Kidney epithelial cell (primary cell): ENCODE data around the gene EPC2. TPM values are rescaled to one million over a fixed set of nuclear protein-coding genes. Genes with fewer than 3 reads are reported as not detected.
"Not testable (repeated sequence)": the region's sequence is repeated elsewhere in the genome, so short reads cannot be mapped to it uniquely, and the experiment has no call there.

Source experiments
- DNase-seq: peaks from one replicate; pipeline ENCODE4 v3.0.0-alpha.2; 2010; ENCODE audit warnings: low read depth
- H3K27me3 ChIP-seq: 2 replicates; pipeline ENCODE4 v1.6.0; 2011; ENCODE audit warnings: low read length; ENCODE audit not compliant: control insufficient read depth, insufficient read depth
- H3K36me3 ChIP-seq: 2 replicates; pipeline ENCODE4 v1.5.1; 2011; ENCODE audit warnings: low read length; ENCODE audit not compliant: control insufficient read depth, insufficient read depth
- H3K4me3 ChIP-seq: 2 replicates; pipeline ENCODE4 v1.5.1; 2011; ENCODE audit warnings: low read depth, mild to moderate bottlenecking, control low read depth, low read length
- total RNA-seq: library from RNA; depleted of rRNA; stranded (reverse); fragments of >200 nt; gene quantifications from 2 replicates; pipeline ENCODE4 v1.2.3, GENCODE V29; 2015
- TF ChIP-seq, protein P1 (sequence below): IDR thresholded peaks from 2 replicates; pipeline ENCODE4 v1.5.1; 2011; ENCODE audit warnings: mild to moderate bottlenecking, moderate library complexity, low read length, control low read depth, inconsistent platforms; ENCODE audit not compliant: insufficient read depth, poor library complexity, severe bottlenecking

The EPC2 gene
- total RNA-seq, 1 donor from 2014 or later: 20.1 TPM

DNA sequence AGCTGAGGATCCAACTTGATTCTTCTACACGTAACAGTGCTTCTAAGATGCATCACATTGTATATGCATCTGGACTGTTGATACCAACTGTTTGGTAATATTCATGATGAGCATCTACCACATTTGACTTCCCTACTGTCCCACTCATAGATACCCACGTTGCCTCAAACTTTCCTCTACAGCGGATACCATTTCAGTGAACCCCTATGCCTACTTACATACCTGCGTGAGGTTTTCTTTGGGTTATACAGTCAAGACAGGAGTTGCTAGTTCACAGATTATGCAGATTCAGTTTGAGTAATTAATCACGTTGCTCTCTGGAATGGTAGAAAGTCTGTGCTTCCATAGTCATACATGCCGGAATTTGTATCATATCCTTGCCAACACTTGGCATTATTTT, 40.0 kb downstream of the EPC2 start:
- TF ChIP-seq, protein P1, sequence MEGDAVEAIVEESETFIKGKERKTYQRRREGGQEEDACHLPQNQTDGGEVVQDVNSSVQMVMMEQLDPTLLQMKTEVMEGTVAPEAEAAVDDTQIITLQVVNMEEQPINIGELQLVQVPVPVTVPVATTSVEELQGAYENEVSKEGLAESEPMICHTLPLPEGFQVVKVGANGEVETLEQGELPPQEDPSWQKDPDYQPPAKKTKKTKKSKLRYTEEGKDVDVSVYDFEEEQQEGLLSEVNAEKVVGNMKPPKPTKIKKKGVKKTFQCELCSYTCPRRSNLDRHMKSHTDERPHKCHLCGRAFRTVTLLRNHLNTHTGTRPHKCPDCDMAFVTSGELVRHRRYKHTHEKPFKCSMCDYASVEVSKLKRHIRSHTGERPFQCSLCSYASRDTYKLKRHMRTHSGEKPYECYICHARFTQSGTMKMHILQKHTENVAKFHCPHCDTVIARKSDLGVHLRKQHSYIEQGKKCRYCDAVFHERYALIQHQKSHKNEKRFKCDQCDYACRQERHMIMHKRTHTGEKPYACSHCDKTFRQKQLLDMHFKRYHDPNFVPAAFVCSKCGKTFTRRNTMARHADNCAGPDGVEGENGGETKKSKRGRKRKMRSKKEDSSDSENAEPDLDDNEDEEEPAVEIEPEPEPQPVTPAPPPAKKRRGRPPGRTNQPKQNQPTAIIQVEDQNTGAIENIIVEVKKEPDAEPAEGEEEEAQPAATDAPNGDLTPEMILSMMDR: no peak
- no peak for DNase-seq
- H3K27me3 ChIP-seq: no peaks in the 10 kb centered on the region
- no peak overlapping the region for H3K4me3 ChIP-seq
- no peaks in the 10 kb centered on the region for H3K36me3 ChIP-seq

DNA sequence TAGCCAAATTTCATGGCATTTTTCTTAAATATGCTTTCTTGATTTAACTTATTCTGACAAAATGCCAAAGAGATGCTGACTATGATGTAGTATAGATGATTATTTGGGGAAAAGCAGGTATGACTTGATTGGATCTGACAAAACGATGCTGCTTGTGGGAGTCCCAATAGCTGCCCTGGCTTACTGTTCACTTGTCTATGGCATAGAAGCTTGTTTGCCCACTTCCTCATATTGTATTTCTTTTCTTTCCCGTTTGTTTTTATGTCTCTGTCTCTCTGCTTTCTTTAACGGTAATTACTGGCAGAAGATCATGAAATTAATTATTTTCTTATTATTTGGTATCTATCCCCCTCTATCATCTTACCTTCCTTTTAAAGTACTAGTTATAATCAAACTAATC, 43.0 kb downstream of the EPC2 start:
- TF ChIP-seq, protein P1: no peak
- no peak overlapping the region for H3K4me3 ChIP-seq
- DNase-seq: no peak
- no peaks in the 10 kb centered on the region for H3K27me3 ChIP-seq
- H3K36me3 ChIP-seq: no peaks in the 10 kb centered on the region

DNA sequence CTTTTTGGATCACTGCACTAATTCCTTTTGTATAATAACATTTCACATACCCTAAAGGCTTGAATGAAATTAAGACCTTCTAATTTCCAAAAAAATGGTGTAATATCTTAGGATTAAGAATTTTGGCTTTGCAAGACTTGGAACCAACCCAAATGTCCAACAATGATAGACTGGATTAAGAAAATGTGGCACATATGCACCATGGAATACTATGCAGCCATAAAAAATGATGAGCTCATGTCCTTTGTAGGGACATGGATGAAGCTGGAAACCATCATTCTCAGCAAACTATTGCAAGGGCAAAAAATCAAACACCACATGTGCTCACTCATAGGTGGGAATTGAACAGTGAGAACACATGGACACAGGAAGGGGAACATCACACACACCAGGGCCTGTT, 43.5 kb downstream of the EPC2 start:
- not testable (repeated sequence) for DNase-seq, H3K36me3 ChIP-seq, H3K4me3 ChIP-seq, H3K27me3 ChIP-seq

DNA sequence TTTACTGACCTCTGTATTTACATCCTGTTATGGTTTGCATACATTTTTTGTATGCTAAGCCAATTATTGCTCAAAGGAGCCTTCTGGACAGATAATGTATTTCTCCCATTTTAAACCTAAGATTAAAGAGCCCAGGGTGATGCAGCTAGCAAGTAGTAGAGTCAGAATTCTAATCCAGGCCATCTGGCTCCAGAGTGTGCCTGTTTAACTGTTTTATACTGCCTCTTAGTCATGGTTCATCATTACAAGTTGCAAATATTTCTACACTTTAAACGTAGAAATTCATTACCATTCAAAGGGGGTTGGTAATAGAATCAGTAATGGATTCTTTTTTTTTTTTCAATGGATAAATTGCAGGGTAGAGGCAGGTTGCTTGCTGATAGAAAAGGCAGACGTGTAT, 52.4 kb downstream of the EPC2 start:
- no peaks in the 10 kb centered on the region for H3K27me3 ChIP-seq
- no peak overlapping the region for H3K4me3 ChIP-seq
- DNase-seq: no peak
- no peaks in the 10 kb centered on the region for H3K36me3 ChIP-seq
- TF ChIP-seq, protein P1: no peak

DNA sequence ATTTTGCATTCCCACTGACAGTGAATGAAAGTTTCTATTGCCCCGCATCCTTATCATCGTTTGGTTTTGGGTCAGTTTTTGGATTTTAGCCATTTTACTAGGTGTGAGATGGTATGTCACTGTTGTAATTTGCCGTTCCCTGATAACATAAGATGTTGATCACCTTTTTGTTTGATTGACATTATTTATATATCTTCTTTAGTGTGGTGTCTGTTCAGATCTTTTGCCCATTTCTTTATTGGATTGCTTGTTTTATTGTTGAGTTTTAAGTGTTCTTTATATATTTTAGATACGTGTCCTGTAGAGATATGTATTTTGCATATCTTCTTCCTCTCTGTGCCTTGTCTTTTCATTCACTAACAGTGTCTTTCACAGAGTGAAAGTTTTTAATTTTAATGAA, 55.3 kb downstream of the EPC2 start:
- DNase-seq: no peak
- Histone ChIP-seq H3K36me3 (no peaks in the 10 kb centered on the region), H3K27me3 (no peaks in the 10 kb centered on the region), H3K4me3 (no peak overlapping the region)
- TF ChIP-seq, protein P1: no peak

DNA sequence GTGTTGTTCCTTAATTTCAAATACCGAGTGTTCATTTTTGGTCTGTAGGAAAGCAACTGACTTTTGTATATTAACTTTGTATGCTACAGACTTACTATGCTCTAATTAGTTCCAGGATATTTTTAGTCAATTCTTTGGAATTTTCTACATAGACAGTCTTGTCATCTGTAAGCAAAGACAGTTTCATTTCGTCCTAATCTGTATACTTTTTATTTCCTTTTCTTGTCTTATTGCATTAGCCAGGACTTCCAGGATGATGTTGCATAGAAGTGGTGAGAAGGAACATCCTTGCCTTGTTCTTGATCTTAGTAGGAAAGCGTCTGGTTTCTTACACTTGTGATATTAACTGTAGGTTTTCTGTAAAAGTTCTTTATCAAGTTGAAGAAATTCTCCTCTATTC, 56.5 kb downstream of the EPC2 start:
- TF ChIP-seq, protein P1: no peak
- H3K4me3 ChIP-seq: no peak overlapping the region
- DNase-seq: no peak
- H3K27me3 ChIP-seq: no peaks in the 10 kb centered on the region
- no peaks in the 10 kb centered on the region for H3K36me3 ChIP-seq

DNA sequence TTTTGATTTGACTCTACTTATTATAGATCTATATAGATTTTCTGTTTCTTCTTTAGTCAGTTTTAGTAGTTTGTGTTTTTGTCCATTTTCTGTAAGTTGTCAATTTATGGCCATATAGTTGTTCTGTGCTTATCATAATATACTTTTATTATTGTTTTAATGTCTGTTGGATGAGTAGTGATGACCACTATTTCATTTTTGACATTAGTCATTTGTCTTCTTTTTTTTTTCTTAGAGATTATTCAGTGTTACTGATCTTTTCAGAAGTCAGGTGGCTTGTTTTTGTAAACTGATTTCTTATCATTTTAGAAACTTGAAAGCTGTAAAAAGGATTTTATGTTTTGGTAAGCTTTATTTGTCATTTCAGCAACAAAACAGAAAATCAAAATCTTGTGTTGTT, 57.3 kb downstream of the EPC2 start:
- no peak for DNase-seq
- TF ChIP-seq, protein P1: no peak

More for the DNA sequence above, 57.3 kb downstream of the EPC2 start:
- Histone ChIP-seq H3K36me3 (no peaks in the 10 kb centered on the region), H3K4me3 (no peak overlapping the region), H3K27me3 (no peaks in the 10 kb centered on the region)
